GM23338 (cell line): Measurements from ENCODE around the gene ICOS. TPM values are rescaled to one million over a fixed set of nuclear protein-coding genes. Genes with fewer than 3 reads are reported as not detected.
A peak's percentile ranks its signal among the peaks of the same experiment; 100 is the strongest.

Experiments
- ATAC-seq: fragments of 200-7000 bp; cut with Tn5 transposase; 3 replicates; pipeline ENCODE4 v1.9.1; 2020
- DNase-seq: peaks from one replicate; pipeline ENCODE4 v3.0.0-alpha.2; 2015; ENCODE audit warnings: low spot score
- H2AFZ ChIP-seq: fragments of 200-600 bp; sonication (generic); 2 replicates; pipeline ENCODE4 v1.8.0; 2016; ENCODE audit warnings: antibody characterized with exemption, mild to moderate bottlenecking, moderate library complexity
- H3F3A ChIP-seq: fragments of 200-600 bp; sonication (generic); replicated peaks from 2 replicates; pipeline ENCODE4 v1.8.0; 2017; ENCODE audit warnings: antibody characterized with exemption, mixed run types, low read depth
- H3K27ac ChIP-seq: fragments of 200-600 bp; sonication (generic); 2 replicates; pipeline ENCODE4 v1.6.1; 2016; ENCODE audit warnings: low read depth
- H3K27me3 ChIP-seq: fragments of 200-600 bp; sonication (generic); 2 replicates; pipeline ENCODE4 v1.8.0; 2016; ENCODE audit warnings: mild to moderate bottlenecking, mixed run types, moderate library complexity; ENCODE audit not compliant: insufficient read depth
- H3K36me3 ChIP-seq: fragments of 200-600 bp; sonication (generic); 2 replicates; pipeline ENCODE4 v1.8.0; 2016; ENCODE audit warnings: mild to moderate bottlenecking; ENCODE audit not compliant: insufficient read depth
- H3K4me1 ChIP-seq: fragments of 200-600 bp; sonication (generic); 2 replicates; pipeline ENCODE4 v1.8.0; 2016; ENCODE audit warnings: mild to moderate bottlenecking, moderate library complexity; ENCODE audit not compliant: insufficient read depth
- H3K4me2 ChIP-seq: fragments of 200-600 bp; sonication (generic); 2 replicates; pipeline ENCODE4 v1.7.1; 2017; ENCODE audit warnings: mixed run types
- H3K4me3 ChIP-seq: fragments of 200-600 bp; sonication (generic); 2 replicates; pipeline ENCODE4 v1.6.1; 2016; ENCODE audit warnings: mixed run types
- H3K79me2 ChIP-seq: fragments of 200-600 bp; sonication (generic); replicated peaks from 2 replicates; pipeline ENCODE4 v1.8.0; 2017; ENCODE audit warnings: mild to moderate bottlenecking; ENCODE audit not compliant: insufficient read depth
- H3K9me2 ChIP-seq: fragments of 200-600 bp; sonication (generic); 2 replicates; pipeline ENCODE4 v1.8.0; 2017; ENCODE audit not compliant: insufficient read depth
- H4K20me1 ChIP-seq: fragments of 200-600 bp; sonication (generic); replicated peaks from 2 replicates; pipeline ENCODE4 v1.8.0; 2017; ENCODE audit warnings: mild to moderate bottlenecking; ENCODE audit not compliant: insufficient read depth
- H3K27ac Mint-ChIP-seq: 2 replicates; pipeline ENCODE4 v1.8.0; 2020; ENCODE audit warnings: inconsistent platforms, mild to moderate bottlenecking, moderate library complexity, mixed read lengths
- H3K27me3 Mint-ChIP-seq: 3 replicates; pipeline ENCODE4 v1.8.0; 2022; ENCODE audit warnings: low read depth, mild to moderate bottlenecking, moderate library complexity, mixed read lengths, inconsistent platforms; ENCODE audit not compliant: insufficient read depth, poor library complexity
- H3K36me3 Mint-ChIP-seq: 3 replicates; pipeline ENCODE4 v1.8.0; 2021; ENCODE audit warnings: low read depth, mild to moderate bottlenecking, inconsistent platforms, moderate library complexity, mixed read lengths
- H3K4me1 Mint-ChIP-seq: 3 replicates; pipeline ENCODE4 v1.8.0; 2020; ENCODE audit warnings: mild to moderate bottlenecking, inconsistent platforms, mixed read lengths
- H3K4me3 Mint-ChIP-seq: 3 replicates; pipeline ENCODE4 v1.8.0; 2021; ENCODE audit warnings: moderate library complexity, mild to moderate bottlenecking, inconsistent platforms, mixed read lengths
- H3K9me3 Mint-ChIP-seq: 3 replicates; pipeline ENCODE4 v1.8.0; 2020; ENCODE audit warnings: moderate library complexity, mild to moderate bottlenecking, inconsistent platforms, mixed read lengths
- CREB1 ChIP-seq: fragments of 250-450 bp; sonication (Bioruptor Pico); IDR thresholded peaks from 2 replicates; pipeline ENCODE4 v1.5.0; 2020; ENCODE audit warnings: low read depth, mild to moderate bottlenecking, moderate library complexity
- POLR2AphosphoS5 ChIP-seq: IDR thresholded peaks from 2 replicates; pipeline ENCODE4 v1.6.1; 2016; ENCODE audit warnings: antibody characterized with exemption, low read depth
- REST ChIP-seq: IDR thresholded peaks from one replicate; pipeline ENCODE4 v1.6.1; 2018; ENCODE audit warnings: antibody characterized with exemption; ENCODE audit not compliant: unreplicated experiment
- ZNF462 ChIP-seq: fragments of 250-450 bp; sonication (Bioruptor Pico); IDR thresholded peaks from 2 replicates; pipeline ENCODE4 v1.5.0; 2020; ENCODE audit warnings: mild to moderate bottlenecking, moderate library complexity
- polyA plus RNA-seq: library from polyadenylated mRNA; unstranded; fragments of >200 nt; fragmentation: Nextera tagmentation; extraction: Ambion mirVana; gene quantifications from 2 replicates; pipeline ENCODE4 v1.2.1, GENCODE V29; 2016
- total RNA-seq: library from RNA; depleted of rRNA; stranded (reverse); fragments of >200 nt; shearing (Covaris generic); gene quantifications from 2 replicates; pipeline ENCODE4 v1.2.3, GENCODE V29; 2014
- TF ChIP-seq, protein P1 (sequence below): IDR thresholded peaks from 2 replicates; pipeline ENCODE4 v1.6.1; 2016; ENCODE audit warnings: antibody characterized with exemption

ICOS gene
- total and polyA plus RNA-seq, 2 experiments from 2014 or later = not detected

DNA sequence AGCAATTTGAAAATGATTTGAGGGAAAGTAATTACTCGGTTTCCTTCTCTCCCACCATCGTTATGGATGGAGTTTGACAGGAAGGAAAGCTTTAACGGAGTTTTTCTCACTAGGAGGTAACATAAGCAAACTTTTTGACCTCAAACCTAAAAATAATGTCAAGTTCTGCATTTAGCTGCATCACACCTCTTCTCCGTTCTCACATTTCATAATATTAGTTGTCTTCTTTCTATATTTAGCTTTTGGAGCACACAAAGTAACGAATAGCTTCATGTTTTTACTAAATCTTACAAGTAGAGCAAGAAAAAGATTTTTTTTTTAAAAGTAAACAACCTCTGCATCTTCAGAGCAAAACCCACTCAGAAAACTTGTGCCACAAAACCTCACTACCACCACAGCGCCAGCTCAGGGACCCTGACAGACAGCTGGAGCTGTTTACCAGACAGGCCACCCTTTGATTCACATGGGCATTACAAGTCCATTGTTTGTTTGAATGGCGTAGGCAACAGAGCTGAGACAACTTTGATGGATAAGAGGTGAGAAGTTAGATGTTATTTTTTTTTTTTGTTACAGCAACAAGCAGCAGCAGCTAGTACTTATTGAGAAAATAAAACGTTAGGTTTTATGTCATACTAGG is 21.9 kb upstream of the ICOS start (continued):
- no peak for TF ChIP-seq ZNF462 (CRISPR knock-in tag)

GRCh38 chr2:203915256-203915655 is 21.3 kb upstream of the ICOS start:
- Histone ChIP-seq H2AFZ (0 out of 2 replicates have a peak overlapping the region, but pooled peaks have one; percentile 8), H3F3A (no peaks in the 10 kb centered on the region), H3K4me2 (no peak overlapping the region), H3K36me3 (no peaks in the 10 kb centered on the region), H3K9me2 (no peaks in the 10 kb centered on the region), H3K4me1 (no peaks in the 10 kb centered on the region), H3K27me3 (no peaks in the 10 kb centered on the region), H3K79me2 (no peaks in the 10 kb centered on the region), H3K27ac (no peak overlapping the region), H4K20me1 (no peaks in the 10 kb centered on the region), H3K4me3 (no peak overlapping the region)
- Mint-ChIP-seq H3K4me3 (no peak overlapping the region), H3K36me3 (no peaks in the 10 kb centered on the region), H3K27me3 (no peaks in the 10 kb centered on the region), H3K9me3 (no peaks in the 10 kb centered on the region), H3K27ac (no peak overlapping the region), H3K4me1 (peaks cover 10% of the 10 kb centered on the region; the same call in 2 of the 3 replicates)
- ATAC-seq = no peak
- DNase-seq = no peak
- TF ChIP-seq REST = no peak
- no peak for TF ChIP-seq POLR2AphosphoS5
- no peak for TF ChIP-seq CREB1 (CRISPR knock-in tag)
- TF ChIP-seq, protein P1, sequence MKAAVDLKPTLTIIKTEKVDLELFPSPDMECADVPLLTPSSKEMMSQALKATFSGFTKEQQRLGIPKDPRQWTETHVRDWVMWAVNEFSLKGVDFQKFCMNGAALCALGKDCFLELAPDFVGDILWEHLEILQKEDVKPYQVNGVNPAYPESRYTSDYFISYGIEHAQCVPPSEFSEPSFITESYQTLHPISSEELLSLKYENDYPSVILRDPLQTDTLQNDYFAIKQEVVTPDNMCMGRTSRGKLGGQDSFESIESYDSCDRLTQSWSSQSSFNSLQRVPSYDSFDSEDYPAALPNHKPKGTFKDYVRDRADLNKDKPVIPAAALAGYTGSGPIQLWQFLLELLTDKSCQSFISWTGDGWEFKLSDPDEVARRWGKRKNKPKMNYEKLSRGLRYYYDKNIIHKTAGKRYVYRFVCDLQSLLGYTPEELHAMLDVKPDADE = no peak
